SK-N-MC (cell line): ENCODE results near the gene CPT1A.

Experiments
- EZH2 ChIP-seq: fragments of 200-600 bp; sonication (generic); IDR thresholded peaks from one replicate; pipeline ENCODE4 v1.6.1; 2017; ENCODE audit warnings: antibody characterized with exemption
- FOXP2 ChIP-seq: optimal IDR thresholded peaks from 2 replicates; pipeline ENCODE3; 2011; ENCODE audit warnings: mild to moderate bottlenecking, moderate library complexity; ENCODE audit not compliant: insufficient read depth; ENCODE audit errors: extremely low read length, control extremely low read depth
- POLR2AphosphoS5 ChIP-seq: IDR thresholded peaks from 2 replicates; pipeline ENCODE4 v1.6.1; 2012; ENCODE audit warnings: mild to moderate bottlenecking, low read depth, low read length, borderline replicate concordance

GRCh38 chr11:68750195-68751003 is 91.3 kb downstream of the CPT1A start:
- TF ChIP-seq EZH2 (no peak), POLR2AphosphoS5 (no peak), FOXP2 (no peak)
